WTC11 (cell line): Measurements from ENCODE around the gene TIMM13. TPM values are rescaled to one million over a fixed set of nuclear protein-coding genes. Genes with fewer than 3 reads are reported as not detected.

ENCODE experiments used
- ATAC-seq: fragments of 200-7000 bp; cut with Tn5 transposase; 2 replicates; pipeline ENCODE4 v1.10.0; 2021; ENCODE audit warnings: mild to moderate bottlenecking, moderate library complexity
- CTCF ChIA-PET: fragments of 300-600 bp; sonication (Branson Sonifier 250); formaldehyde crosslinking; loops from one replicate; lab custom pipeline; 2021; ENCODE audit warnings: antibody characterized with exemption; lab: Charles Lee
- POLR2A ChIA-PET: fragments of 350-600 bp; sonication (Branson Sonifier 250); formaldehyde crosslinking; loops from one replicate; lab custom pipeline; 2021; ENCODE audit warnings: antibody characterized with exemption; lab: Charles Lee
- DNase-seq: peaks from one replicate; pipeline ENCODE4 v3.0.0; 2021; ENCODE audit warnings: low spot score
- H3K27ac Mint-ChIP-seq: 2 replicates; pipeline ENCODE4 v1.8.0; 2021; ENCODE audit warnings: mixed read lengths
- H3K27me3 Mint-ChIP-seq: 2 replicates; pipeline ENCODE4 v1.8.0; 2021; ENCODE audit warnings: low read depth, mild to moderate bottlenecking, moderate library complexity, mixed read lengths
- H3K36me3 Mint-ChIP-seq: 2 replicates; pipeline ENCODE4 v1.8.0; 2021; ENCODE audit warnings: mixed read lengths
- H3K4me1 Mint-ChIP-seq: 2 replicates; pipeline ENCODE4 v1.8.0; 2022; ENCODE audit warnings: mixed read lengths
- H3K4me3 Mint-ChIP-seq: 2 replicates; pipeline ENCODE4 v1.8.0; 2021; ENCODE audit warnings: mild to moderate bottlenecking, moderate library complexity, mixed read lengths
- H3K9me3 Mint-ChIP-seq: 2 replicates; pipeline ENCODE4 v1.8.0; 2021; ENCODE audit warnings: mixed read lengths
- ARID4B ChIP-seq: sonication (generic); formaldehyde crosslinking; IDR thresholded peaks from 2 replicates; pipeline ENCODE4 v1.8.0; 2023; ENCODE audit warnings: missing genetic modification reagents, mild to moderate bottlenecking, borderline replicate concordance
- ATF1 ChIP-seq: sonication (generic); formaldehyde crosslinking; IDR thresholded peaks from 2 replicates; pipeline ENCODE4 v1.8.1; 2023; ENCODE audit warnings: mild to moderate bottlenecking, moderate library complexity, missing genetic modification reagents
- ATF3 ChIP-seq: sonication (generic); formaldehyde crosslinking; conservative IDR thresholded peaks from 2 replicates; pipeline ENCODE4 v1.8.1; 2022; ENCODE audit warnings: mild to moderate bottlenecking, missing genetic modification reagents
- ATF6 ChIP-seq: sonication (generic); formaldehyde crosslinking; IDR thresholded peaks from 2 replicates; pipeline ENCODE4 v1.8.1; 2023; ENCODE audit warnings: mild to moderate bottlenecking, missing genetic modification reagents
- EMX1 ChIP-seq: fragments of 250-450 bp; sonication (Bioruptor Pico); IDR thresholded peaks from 2 replicates; pipeline ENCODE4 v1.8.0; 2021; ENCODE audit warnings: mild to moderate bottlenecking
- FOXJ3 ChIP-seq: sonication (generic); formaldehyde crosslinking; IDR thresholded peaks from 2 replicates; pipeline ENCODE4 v1.9.0; 2021; ENCODE audit warnings: missing genetic modification reagents, mild to moderate bottlenecking, borderline replicate concordance
- GABPB1 ChIP-seq: sonication (generic); formaldehyde crosslinking; IDR thresholded peaks from 2 replicates; pipeline ENCODE4 v1.8.1; 2023; ENCODE audit warnings: mild to moderate bottlenecking, missing genetic modification reagents
- GTF2I ChIP-seq: fragments of 250-450 bp; sonication (Bioruptor Pico); conservative IDR thresholded peaks from 2 replicates; pipeline ENCODE4 v1.4.0; 2021; ENCODE audit warnings: mild to moderate bottlenecking
- HMGA2 ChIP-seq: fragments of 250-450 bp; sonication (Bioruptor Pico); IDR thresholded peaks from 2 replicates; pipeline ENCODE4 v1.4.0; 2021; ENCODE audit warnings: mild to moderate bottlenecking, moderate library complexity
- IRF1 ChIP-seq: sonication (generic); formaldehyde crosslinking; IDR thresholded peaks from 2 replicates; pipeline ENCODE4 v1.8.0; 2023; ENCODE audit warnings: missing genetic modification reagents
- JAZF1 ChIP-seq: fragments of 250-450 bp; sonication (Bioruptor Pico); IDR thresholded peaks from 2 replicates; pipeline ENCODE4 v1.9.0; 2021; ENCODE audit warnings: moderate library complexity, mild to moderate bottlenecking, inconsistent platforms
- MLX ChIP-seq: sonication (generic); formaldehyde crosslinking; IDR thresholded peaks from 2 replicates; pipeline ENCODE4 v1.8.1; 2023; ENCODE audit warnings: mild to moderate bottlenecking, missing genetic modification reagents, moderate library complexity
- NFATC4 ChIP-seq: fragments of 250-450 bp; sonication (Bioruptor Pico); IDR thresholded peaks from 2 replicates; pipeline ENCODE4 v1.9.0; 2021; ENCODE audit warnings: mild to moderate bottlenecking
- PREB ChIP-seq: sonication (generic); formaldehyde crosslinking; IDR thresholded peaks from 2 replicates; pipeline ENCODE4 v1.8.1; 2022; ENCODE audit warnings: mild to moderate bottlenecking, missing genetic modification reagents, moderate library complexity, borderline replicate concordance
- SMAD4 ChIP-seq: sonication (generic); formaldehyde crosslinking; IDR thresholded peaks from 2 replicates; pipeline ENCODE4 v1.8.0; 2022; ENCODE audit warnings: mild to moderate bottlenecking, missing genetic modification reagents
- ZBTB43 ChIP-seq: sonication (generic); formaldehyde crosslinking; IDR thresholded peaks from 2 replicates; pipeline ENCODE4 v1.8.1; 2023; ENCODE audit warnings: mild to moderate bottlenecking, missing genetic modification reagents
- ZMAT4 ChIP-seq: fragments of 250-450 bp; sonication (Bioruptor Pico); IDR thresholded peaks from 2 replicates; pipeline ENCODE4 v1.9.0; 2021; ENCODE audit warnings: mild to moderate bottlenecking
- ZNF219 ChIP-seq: sonication (generic); formaldehyde crosslinking; IDR thresholded peaks from 2 replicates; pipeline ENCODE4 v1.8.0; 2023; ENCODE audit warnings: missing genetic modification reagents, mild to moderate bottlenecking, borderline replicate concordance
- ZNF263 ChIP-seq: sonication (generic); formaldehyde crosslinking; IDR thresholded peaks from 2 replicates; pipeline ENCODE4 v1.8.1; 2022; ENCODE audit warnings: low read depth, mild to moderate bottlenecking, moderate library complexity, missing genetic modification reagents
- ZNF281 ChIP-seq: sonication (generic); formaldehyde crosslinking; IDR thresholded peaks from 2 replicates; pipeline ENCODE4 v1.8.0; 2023; ENCODE audit warnings: mild to moderate bottlenecking, missing genetic modification reagents
- total RNA-seq: library from RNA; stranded (reverse); gene quantifications from 3 replicates; pipeline ENCODE4 v1.2.3, GENCODE V29; 2021

The TIMM13 gene
- total RNA-seq, 1 experiment from 2014 or later, result 342 TPM

GRCh38 chr19:2413629-2414028 lies 13.8 kb downstream of the TIMM13 start:
- ChIA-PET CTCF (interaction anchor here (1.4 kb wide), 1 partner anchor 21 kb away, joined by 6 read pairs; no protein-coding TSS in a partner anchor), POLR2A (no interaction called here)
- H3K4me3 Mint-ChIP-seq, result no peak overlapping the region
- no peaks in the 10 kb centered on the region for H3K4me1 Mint-ChIP-seq
- ATAC-seq (no peak), DNase-seq (no peak)
- peaks cover 32% of the 10 kb centered on the region for H3K27me3 Mint-ChIP-seq
- H3K9me3 Mint-ChIP-seq, result peaks cover 14% of the 10 kb centered on the region
- H3K27ac Mint-ChIP-seq, result no peak overlapping the region
- peaks cover 4% of the 10 kb centered on the region; the same call in 1 of the 2 replicates for H3K36me3 Mint-ChIP-seq
- TF ChIP-seq FOXJ3 (CRISPR knock-in tag), result no peak
- no peak for TF ChIP-seq GTF2I (CRISPR knock-in tag)
- no peak for TF ChIP-seq HMGA2 (CRISPR knock-in tag)
- TF ChIP-seq JAZF1, result no peak
- no peak for TF ChIP-seq ZMAT4 (CRISPR knock-in tag)
- no peak for TF ChIP-seq ZBTB43 (CRISPR knock-in tag)
- no peak for TF ChIP-seq ATF1 (CRISPR knock-in tag)
- TF ChIP-seq ATF3 (CRISPR knock-in tag), result no peak
- TF ChIP-seq ZNF219 (CRISPR knock-in tag), result no peak
- no peak for TF ChIP-seq MLX (CRISPR knock-in tag)
- no peak for TF ChIP-seq IRF1

GRCh38 chr19:2413159-2413558 lies 14.2 kb downstream of the TIMM13 start:
- ChIA-PET CTCF (interaction anchor here (1.4 kb wide), 1 partner anchor 21 kb away, joined by 6 read pairs; no protein-coding TSS in a partner anchor), POLR2A (no interaction called here)
- H3K4me1 Mint-ChIP-seq, result no peaks in the 10 kb centered on the region
- H3K36me3 Mint-ChIP-seq, result peaks cover 4% of the 10 kb centered on the region; the same call in 1 of the 2 replicates
- DNase-seq (no peak), ATAC-seq (no peak)
- H3K4me3 Mint-ChIP-seq, result no peak overlapping the region
- H3K27ac Mint-ChIP-seq, result no peak overlapping the region
- peaks cover 14% of the 10 kb centered on the region for H3K9me3 Mint-ChIP-seq
- H3K27me3 Mint-ChIP-seq, result peaks cover 32% of the 10 kb centered on the region
- TF ChIP-seq PREB (CRISPR knock-in tag), result no peak
- no peak for TF ChIP-seq GABPB1
- no peak for TF ChIP-seq ARID4B
- TF ChIP-seq NFATC4 (CRISPR knock-in tag), result no peak
- TF ChIP-seq ZNF263 (CRISPR knock-in tag), result no peak
- TF ChIP-seq ATF6 (CRISPR knock-in tag), result no peak
- no peak for TF ChIP-seq SMAD4 (CRISPR knock-in tag)
- no peak for TF ChIP-seq ZNF281 (CRISPR knock-in tag)
- no peak for TF ChIP-seq EMX1 (CRISPR knock-in tag)
